ENCODE data around the gene CDK12.
"Not testable (repeated sequence)": the region's sequence is repeated elsewhere in the genome, so short reads cannot be mapped to it uniquely, and the experiment has no call there.

CDK12 gene

DNA sequence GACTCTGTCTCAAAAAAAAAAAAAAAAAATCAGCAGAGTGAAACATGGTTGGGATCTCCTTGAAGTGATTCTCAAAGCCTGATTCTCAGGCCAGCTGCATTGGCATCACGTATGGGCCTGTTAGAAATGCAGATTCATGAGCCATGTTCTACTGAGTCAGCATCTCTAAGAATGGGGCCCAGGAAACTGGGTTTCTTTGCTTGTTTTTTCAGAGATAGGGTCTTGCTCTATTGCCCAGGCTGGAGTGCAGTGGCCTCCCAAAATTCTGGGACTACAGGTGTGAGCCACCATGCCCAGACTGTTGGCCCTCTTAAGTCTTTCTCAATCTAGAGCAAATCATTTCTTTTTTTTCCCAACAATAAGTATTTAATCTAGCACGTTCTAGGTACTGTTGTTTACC is 47.7 kb downstream of the CDK12 start:
- DNase-seq, result no peak

DNA sequence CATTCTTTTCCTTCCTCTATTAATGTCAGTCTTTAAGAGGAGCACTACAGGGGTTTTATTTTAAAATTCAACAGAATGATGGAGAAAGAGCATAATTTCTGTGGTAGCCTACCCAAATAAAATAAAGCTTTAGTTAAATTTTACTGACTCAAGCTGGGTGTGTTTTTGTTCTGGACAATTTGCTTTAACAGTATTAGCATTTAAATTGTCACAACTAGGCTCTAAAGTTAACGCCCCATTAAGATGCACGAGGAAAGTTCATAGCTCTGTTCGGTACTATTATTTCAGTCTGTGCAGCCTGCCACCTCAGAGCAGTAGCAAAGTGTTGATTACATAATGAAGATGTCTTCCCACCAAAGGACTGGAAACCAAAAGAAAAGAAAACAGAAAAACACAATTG is 52.0 kb downstream of the CDK12 start:
- no peak for DNase-seq

DNA sequence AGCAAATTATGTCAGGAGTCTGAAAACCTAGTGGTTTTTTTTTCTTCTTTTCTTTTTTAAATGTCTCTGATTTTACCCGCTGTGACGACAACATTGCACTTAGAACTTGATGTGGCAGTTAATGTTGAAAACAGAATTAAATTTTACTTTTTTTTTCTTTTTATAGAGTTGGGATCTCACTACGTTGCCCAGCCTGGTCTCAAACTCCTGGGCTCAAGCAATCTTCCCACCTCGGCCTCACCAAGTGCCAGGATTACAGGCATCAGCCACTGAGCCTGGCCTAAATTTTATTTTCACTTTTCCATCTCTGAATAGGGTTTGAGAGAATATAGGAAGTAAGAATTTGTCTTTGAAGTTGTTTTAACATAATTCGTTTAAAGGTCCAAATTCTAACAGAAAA is 52.6 kb downstream of the CDK12 start:
- DNase-seq, result no peak

DNA sequence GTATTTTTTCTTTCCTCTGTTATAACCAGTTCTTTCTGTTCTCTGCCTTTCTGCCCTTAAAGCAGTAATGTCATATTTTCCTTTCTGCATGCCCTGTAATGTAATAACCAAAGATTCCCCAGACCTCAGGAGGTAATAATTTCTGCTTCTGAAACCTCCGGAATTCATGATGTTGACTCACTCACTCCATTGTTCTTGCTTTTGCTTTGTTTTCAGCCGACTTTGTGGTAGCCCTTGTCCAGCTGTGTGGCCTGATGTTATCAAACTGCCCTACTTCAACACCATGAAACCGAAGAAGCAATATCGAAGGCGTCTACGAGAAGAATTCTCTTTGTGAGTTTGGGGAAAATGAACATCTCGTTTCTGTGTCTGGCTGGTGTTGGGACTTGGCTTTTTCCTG is 55.9 kb downstream of the CDK12 start:
- no peak for DNase-seq

DNA sequence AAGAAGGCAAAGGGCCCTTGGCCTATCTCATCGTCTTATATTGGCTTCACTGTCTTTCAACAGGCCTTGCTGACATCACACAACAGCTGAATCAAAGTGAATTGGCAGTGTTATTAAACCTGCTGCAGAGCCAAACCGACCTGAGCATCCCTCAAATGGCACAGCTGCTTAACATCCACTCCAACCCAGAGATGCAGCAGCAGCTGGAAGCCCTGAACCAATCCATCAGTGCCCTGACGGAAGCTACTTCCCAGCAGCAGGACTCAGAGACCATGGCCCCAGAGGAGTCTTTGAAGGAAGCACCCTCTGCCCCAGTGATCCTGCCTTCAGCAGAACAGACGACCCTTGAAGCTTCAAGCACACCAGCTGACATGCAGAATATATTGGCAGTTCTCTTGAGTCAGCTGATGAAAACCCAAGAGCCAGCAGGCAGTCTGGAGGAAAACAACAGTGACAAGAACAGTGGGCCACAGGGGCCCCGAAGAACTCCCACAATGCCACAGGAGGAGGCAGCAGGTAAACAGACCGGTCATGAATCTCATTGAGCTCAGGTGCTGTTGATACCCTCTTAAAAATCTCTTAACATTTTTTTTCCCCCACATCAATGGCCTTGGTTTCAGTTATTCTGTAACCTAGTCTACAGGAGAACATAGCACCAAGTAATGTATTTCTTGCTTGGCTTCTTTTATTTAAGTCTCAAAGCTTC is 64.7 kb downstream of the CDK12 start:
- DNase-seq, result no peak

DNA sequence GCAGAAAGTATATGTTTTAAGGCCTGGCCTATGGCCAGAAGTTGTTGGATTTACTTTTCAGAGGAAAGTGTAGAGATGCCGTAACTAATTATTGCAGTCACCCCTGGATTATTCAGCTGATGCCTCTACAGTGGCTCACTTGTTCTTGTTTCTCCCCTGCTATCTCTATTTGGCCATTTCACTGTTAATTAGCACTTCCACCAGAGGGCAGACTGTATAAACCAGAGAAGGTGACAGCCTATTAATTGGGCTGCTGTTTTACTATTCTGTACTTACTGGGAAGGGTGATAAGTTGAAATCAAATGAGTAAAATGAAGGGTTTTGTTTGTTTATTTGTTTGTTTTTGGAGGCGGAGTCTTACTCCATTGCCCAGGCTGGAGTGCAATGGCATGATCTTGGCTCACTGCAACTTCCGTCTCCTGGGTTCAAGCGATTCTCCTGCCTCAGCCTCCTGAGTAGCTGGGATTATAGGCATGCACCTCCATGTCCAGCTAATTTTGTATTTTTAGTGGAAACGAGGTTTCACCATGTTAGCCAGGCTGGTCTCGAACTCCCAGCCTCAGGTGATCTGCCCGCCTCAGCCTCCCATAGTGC is 66.0 kb downstream of the CDK12 start:
- DNase-seq, result no peak

DNA sequence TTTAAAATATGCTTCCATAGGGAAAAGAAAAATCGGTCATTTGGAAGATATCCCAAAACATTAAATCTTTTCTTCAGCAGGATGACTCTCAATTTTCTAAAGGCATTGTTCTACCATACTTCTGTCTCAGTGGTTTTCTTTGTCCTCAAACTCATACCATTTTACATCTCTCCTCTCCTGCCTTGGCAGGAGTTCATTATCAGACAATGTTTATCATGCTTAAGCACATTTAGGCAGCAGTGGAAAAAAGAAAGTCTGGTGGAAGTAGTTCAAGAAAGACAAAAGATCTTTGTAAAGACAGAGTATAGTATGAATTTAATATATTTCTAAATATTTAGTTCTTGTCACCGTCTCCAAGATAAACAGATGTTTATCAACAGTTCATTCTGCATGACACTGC is 68.2 kb downstream of the CDK12 start:
- DNase-seq, result no peak

DNA sequence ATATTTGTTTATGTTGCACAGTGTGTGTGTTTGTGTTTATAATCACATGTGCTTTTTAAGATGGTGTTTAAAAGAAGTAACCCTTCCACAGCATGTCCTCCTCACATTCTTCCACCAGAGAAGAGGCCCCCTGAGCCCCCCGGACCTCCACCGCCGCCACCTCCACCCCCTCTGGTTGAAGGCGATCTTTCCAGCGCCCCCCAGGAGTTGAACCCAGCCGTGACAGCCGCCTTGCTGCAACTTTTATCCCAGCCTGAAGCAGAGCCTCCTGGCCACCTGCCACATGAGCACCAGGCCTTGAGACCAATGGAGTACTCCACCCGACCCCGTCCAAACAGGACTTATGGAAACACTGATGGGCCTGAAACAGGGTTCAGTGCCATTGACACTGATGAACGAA is 69.2 kb downstream of the CDK12 start:
- DNase-seq, result no peak

DNA sequence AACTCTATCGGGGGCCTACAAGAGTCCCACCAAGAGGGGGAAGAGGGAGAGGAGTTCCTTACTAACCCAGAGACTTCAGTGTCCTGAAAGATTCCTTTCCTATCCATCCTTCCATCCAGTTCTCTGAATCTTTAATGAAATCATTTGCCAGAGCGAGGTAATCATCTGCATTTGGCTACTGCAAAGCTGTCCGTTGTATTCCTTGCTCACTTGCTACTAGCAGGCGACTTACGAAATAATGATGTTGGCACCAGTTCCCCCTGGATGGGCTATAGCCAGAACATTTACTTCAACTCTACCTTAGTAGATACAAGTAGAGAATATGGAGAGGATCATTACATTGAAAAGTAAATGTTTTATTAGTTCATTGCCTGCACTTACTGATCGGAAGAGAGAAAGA is 70.0 kb downstream of the CDK12 start:
- no peak for DNase-seq

DNA sequence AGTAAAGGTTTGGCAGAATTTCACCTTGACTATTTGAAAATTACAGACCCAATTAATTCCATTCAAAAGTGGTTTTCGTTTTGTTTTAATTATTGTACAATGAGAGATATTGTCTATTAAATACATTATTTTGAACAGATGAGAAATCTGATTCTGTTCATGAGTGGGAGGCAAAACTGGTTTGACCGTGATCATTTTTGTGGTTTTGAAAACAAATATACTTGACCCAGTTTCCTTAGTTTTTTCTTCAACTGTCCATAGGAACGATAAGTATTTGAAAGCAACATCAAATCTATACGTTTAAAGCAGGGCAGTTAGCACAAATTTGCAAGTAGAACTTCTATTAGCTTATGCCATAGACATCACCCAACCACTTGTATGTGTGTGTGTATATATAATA is 72.6 kb downstream of the CDK12 start:
- DNase-seq, result no peak

DNA sequence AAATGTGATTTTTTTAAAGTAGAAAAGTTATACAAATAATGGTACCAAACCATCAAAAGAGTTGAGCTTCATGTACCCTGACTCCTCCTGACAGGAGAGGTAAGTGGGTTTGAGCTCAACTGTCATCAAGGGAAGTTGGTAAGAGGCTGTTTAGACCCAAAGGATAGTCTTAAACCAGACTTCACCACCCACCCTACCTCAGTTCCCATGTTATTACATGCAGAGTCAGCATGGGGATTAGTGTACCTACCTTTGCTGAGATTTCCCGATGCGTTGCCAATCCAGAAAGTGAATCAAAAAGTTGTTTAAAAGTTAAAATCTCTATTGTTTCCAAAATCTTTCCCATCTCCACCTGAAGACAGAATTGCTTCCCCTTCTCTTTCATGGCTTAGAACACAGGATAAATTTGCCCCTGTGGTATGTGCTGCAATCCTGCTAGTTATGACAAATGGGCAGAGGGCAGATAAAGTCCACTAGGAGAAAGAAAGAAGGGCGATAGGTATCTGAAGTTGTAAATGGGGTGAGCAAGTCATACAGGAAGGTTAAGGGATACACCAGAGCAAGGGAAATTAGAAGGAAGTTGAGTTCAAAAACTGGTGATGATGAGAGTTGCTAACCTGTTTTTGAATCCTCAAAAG is 73.6 kb downstream of the CDK12 start:
- no peak for DNase-seq

DNA sequence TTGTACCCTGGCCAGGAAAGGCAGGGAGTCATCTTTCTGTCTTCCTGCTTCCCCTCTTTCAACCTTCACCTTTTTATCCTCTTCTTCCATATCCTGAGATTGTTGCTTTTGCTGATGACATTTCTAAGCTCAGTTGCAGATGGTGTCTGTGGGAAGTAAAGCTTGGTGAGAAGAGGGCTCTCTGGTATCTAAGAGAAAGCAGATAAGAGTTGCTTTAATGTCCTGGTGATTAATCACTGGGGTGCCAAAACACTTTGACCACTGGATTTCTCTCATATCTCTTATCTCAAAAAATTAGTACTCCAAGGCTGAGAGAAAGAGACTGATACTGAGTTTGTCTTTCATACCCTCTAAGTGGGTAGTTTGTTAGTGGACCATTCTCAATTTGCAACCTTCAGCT is 75.2 kb downstream of the CDK12 start:
- DNase-seq, result no peak

DNA sequence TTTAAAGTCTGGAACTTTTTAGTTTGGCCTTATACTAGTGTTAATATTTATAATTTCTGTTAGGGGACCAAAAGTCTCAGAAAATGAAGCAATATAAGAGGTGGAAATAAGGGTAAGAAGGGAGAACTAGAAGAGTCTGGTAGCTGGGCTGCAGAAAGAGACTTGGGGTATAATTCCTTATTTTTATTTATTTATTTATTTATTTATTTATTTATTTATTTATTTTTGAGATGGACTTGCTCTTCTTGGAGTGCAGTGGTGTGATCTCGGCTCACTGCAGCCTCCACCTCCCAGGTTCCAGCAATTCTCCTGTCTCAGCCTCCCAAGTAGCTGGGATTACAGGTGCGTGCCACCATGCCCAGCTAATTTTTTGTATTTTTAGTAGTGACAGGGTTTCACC is 76.1 kb downstream of the CDK12 start:
- DNase-seq, result not testable (repeated sequence)

DNA sequence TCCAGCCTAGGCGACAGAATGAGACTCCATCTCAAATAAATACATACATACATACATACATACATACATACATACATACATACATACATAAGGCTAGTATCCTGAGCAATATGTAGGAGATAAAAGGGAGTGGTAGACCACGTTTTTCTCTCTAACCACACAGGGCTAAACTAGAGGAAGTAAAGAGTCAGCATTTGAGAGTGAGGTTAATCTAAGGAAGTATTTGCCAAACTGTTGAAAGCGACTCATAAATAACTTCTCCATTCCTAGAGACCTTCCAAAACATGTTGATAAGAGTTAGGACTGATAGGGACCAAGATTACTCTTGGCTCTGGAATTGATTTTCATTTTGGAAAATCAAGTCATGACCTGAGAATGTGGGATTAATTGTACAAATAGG is 77.6 kb downstream of the CDK12 start:
- no peak for DNase-seq

DNA sequence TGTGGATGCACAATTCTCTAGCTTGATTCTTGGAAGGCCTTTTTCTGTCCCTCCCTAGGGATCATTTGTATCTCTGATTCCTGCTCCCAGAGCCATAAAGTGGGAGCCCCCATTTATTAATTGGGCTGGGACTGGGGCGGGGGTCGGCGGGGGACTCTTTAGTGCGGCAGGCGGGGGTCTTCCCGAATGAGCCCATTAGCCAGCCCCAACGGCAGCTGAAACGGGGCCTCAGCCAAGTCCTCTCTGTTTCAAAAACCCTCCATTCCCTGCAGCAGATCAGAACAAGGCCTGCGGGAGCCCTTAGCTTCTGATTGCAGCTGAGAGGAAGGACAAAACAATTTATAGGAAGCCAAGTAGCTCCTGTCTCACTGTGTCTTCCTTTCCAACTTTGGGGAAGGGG is 79.3 kb downstream of the CDK12 start:
- no peak for DNase-seq

DNA sequence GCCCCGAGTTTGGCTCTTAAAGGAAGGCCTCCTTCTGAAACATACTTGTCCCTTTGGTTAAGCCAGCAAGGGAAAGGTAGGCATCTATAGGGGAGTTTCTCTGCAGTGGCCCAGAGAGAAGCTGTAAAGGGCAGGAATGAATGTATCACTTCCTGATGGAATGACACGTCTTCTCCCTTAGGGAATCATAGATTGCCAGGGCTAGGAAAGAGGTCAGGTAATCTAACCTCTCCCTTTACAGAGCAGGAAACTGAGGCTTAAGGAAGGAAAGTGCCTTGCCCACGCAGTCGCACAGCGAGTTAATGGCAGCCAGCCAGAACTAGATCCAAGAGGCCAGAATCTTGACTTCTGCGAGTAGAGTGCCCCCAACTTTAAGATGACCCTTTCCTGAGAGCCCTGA is 80.4 kb downstream of the CDK12 start:
- no peak for DNase-seq

DNA sequence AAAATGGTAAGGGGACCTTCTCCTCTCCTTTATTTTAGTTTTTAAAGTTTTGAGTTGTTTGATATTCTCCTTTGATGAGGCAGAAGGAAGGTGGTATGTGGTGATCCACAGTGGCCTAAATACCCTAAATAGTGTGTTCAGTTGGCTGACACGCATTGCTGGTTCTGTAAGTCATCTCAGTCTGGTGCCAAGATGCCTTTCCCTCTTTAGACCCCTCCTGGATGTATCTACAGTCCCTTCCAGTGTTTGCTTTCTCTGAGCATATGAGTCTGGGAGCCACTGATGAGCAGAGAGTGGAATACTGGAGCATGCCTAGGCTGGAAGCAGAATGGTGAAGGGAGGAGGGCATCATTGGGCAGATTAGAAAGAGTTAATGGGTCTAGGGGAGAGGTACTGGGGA is 81.9 kb downstream of the CDK12 start:
- no peak for DNase-seq

DNA sequence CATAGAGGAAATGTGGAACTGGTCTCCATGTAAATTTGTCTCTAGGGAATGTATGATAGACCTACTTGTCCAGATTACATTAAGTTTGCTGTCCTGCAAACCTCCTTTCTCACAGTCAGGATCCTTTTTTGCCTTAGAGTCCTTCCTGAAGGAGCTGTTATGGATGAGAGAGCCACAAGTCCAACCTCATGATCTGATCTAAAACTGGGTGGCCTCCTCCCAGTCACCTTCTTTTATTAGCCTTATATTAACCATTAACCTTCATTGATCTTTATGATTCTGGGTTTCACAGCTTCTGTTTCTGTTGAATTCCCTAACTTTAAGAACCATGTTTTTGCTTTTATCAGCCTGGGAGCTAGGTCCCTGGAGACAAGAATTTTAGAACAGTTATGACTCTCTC is 82.4 kb downstream of the CDK12 start:
- DNase-seq, result no peak

DNA sequence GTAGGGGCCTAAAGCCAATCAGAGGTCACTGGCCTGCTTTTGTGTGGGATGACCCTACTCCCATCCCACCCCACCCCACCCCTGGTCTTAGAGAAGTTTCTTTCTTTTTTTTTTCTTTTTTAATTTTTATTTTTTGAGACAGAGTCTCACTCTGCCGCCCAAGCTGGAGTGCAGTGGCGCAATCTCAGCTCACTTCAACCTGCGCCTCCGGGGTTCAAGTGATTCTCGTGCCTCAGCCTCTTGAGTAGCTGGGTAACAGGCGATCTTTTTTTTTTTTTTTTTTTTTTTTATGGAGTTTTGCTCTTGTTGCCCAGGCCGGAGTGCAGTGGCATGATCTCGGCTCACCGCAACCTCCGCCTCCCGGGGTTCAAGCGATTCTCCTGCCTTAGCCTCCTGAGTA is 83.1 kb downstream of the CDK12 start:
- not testable (repeated sequence) for DNase-seq

DNA sequence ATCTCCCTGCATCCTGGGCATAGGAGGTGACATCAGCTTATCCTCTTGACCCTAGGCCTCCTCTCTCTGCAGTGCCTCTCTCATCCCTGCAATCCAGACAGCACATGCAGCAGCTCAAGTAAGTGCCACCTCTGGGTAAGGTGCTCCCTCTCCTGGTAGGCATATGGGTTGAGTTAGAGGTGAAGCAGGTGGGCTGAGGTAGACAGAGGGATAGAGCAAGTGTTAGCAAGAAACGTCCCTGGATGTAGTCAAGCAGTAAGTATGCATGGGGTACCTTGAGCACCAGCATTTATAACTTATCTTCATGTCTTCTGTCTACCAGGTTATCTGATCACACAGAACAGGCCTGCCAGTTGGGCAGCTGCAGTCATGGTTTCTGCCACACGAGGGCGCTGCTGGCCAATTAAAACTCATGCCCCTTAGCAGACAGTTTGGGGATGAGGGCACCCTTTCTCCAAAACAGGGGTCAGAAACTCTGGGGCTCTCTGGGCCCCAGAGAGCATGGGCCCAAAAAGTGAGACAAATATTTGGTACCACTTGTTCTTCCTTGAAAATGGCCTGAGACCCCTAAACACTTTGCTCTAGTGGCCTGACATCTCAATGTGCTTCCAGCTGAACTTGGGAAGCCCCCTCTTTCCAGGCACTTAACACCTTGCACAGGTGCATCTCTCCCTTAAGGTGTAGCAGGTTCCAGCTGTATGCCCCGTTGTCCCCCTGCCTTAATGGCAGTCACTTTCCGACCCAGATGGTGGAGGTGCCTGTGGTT is 86.6 kb downstream of the CDK12 start:
- DNase-seq, result no peak

DNA sequence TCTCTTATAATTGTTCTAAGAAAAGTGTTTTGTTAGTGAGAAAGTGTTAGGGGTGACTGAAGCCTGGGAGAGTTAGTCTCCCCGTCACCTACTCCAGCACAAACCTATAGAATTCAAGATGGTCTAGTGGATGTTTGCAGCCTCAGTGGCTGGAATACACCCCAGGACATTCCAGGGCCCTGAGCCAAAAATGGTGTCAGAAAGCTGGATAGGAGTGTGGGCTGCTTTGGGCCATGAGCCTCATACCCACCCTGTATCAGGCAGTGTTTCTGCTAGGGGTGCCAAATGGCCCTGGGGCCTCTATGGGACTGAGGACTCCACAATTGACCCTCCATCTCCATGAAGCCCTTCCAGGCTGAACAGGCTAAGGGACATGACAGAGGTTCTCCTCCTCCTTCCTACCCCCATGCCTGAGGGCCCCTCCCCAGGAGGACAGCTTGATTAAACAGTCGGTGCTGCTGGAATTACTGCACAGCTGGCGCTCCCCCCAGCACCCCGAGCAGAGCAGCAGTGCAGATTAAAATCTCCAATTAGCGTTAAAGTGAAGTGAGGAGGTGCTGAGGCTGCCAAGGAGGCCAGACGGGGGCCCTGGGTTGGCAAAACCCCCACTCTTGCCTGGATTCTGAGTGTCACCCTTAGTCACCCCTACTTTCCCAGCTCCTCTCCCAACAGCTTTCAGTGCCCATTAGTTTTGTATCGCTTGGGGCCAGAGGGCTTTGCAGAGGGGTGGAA is 87.4 kb downstream of the CDK12 start:
- no peak for DNase-seq

DNA sequence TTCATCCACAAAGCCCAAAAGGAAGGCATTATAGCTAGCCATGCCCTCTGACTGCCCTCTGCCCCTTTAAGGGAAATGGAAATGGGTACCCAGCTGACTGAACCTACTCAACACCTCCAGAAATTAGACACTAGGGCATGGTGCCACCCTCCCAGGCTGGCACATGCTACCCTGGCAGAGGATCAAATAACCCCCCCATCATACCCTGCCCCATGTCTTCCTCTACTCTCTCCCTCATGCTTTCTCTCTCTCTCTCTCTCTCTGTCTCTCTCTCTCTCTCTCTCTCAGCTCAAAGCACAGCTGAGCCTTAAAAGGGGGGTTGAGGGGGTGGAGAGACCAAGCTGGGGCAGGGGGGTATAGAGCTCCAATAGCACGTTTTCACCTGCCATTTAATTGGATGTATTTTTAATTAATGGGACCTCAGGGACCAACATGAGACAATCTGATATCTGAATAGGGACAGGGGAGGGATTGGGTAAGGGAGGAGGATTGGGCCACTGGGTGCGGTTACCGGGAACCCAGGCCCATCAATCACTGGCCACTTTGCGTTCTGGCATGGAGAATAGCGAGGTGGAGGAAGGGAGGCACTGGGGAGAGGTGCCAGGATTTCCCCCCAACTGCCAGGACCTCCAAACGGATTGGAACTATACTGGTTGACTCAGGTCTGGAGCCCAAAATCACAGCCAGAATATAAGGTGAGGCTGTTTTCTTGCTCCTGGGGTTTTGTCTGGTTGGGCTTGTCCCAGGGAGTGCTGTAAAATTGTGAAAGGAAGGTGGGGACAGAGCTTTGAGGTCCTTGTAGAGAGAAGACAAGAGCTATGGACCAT is 88.7 kb downstream of the CDK12 start:
- no peak for DNase-seq

Data from NCI-H748 treated with DMSO at 0.1 percent for 48 hours (cell line).